Fibroblast of lung (primary cell): Measurements from ENCODE around the gene USP32.

Experiments
- EZH2 ChIP-seq: IDR thresholded peaks from 2 replicates; pipeline ENCODE4 v1.5.1; 2012; ENCODE audit warnings: low read length, control low read depth, mild to moderate bottlenecking; ENCODE audit errors: missing control alignments
- TF ChIP-seq, protein P1 (sequence below), 2 donors: IDR thresholded peaks in 1 of 2; conservative IDR thresholded peaks in 1 of 2; 1 replicate in 1 of 2; 2 replicates in 1 of 2; pipeline ENCODE4 v1.5.1; 2011 to 2012; ENCODE audit warnings: low read length in 2 of 2, control low read depth in 1 of 2, inconsistent platforms in 1 of 2, low read depth in 1 of 2, mild to moderate bottlenecking in 1 of 2

DNA sequence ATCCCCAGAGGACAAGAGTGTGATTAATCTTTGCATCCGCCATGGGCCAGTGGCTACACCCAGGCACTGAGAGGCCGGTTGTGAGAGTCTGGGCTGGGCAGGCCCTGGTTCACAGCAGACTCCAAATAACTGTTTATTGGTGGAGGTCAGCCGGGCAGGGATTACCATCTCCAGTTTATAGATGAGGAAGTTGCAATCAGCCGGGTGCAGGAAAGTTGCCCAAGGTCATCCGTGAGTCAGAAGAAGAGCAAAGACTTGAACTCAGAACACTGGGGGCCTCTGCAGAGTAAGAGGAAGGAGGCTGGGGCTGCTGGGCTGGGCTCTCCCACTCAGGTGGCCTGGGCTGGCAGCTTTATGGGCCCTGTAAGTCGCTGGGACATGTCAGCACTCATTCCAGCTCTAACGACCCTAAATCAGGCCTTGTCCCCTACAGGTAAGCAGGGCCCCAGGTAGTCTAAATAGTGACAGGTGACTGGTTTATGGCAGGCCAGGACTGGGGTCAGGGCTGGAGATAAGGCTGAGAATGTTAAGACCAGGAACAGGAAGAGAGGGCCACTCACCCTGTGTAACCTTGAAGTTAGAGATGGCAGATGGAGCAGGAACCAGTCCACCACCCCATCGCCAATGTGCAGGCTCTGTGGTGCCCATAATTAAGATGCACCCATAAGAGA is 244.2 kb downstream of the USP32 start:
- no peak for TF ChIP-seq EZH2
- TF ChIP-seq, protein P1, sequence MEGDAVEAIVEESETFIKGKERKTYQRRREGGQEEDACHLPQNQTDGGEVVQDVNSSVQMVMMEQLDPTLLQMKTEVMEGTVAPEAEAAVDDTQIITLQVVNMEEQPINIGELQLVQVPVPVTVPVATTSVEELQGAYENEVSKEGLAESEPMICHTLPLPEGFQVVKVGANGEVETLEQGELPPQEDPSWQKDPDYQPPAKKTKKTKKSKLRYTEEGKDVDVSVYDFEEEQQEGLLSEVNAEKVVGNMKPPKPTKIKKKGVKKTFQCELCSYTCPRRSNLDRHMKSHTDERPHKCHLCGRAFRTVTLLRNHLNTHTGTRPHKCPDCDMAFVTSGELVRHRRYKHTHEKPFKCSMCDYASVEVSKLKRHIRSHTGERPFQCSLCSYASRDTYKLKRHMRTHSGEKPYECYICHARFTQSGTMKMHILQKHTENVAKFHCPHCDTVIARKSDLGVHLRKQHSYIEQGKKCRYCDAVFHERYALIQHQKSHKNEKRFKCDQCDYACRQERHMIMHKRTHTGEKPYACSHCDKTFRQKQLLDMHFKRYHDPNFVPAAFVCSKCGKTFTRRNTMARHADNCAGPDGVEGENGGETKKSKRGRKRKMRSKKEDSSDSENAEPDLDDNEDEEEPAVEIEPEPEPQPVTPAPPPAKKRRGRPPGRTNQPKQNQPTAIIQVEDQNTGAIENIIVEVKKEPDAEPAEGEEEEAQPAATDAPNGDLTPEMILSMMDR (conservative IDR thresholded peaks at IDR 0.05 in 1 of 2, IDR thresholded peaks at IDR 0.05 in 1 of 2; ENCODE audit: low read depth in 1 of 2, low read length in 2 of 2): no peak
